Stomach (tissue), 4 donors: ENCODE data around the gene STAT6.

Experiments used
- CTCF ChIP-seq, 7 experiments: fragments of 450-650 bp in 4 of 7; fragments of 200-600 bp in 3 of 7; sonication (generic) in 3 of 7; IDR thresholded peaks; one replicate each; pipeline ENCODE4 v1.5.1; 2016 to 2019; ENCODE audit warnings: antibody characterized with exemption in 7 of 7, control low read depth in 2 of 7, mild to moderate bottlenecking in 1 of 7
- POLR2A ChIP-seq, 4 donors: fragments of 450-650 bp; IDR thresholded peaks; one replicate each; pipeline ENCODE4 v1.6.1; 2016; ENCODE audit warnings: antibody characterized with exemption in 4 of 4, control low read depth in 2 of 4, mild to moderate bottlenecking in 1 of 4, moderate library complexity in 1 of 4
- POLR2AphosphoS5 ChIP-seq, 3 donors: sonication (generic); formaldehyde crosslinking; IDR thresholded peaks; one replicate each; pipeline ENCODE4 v1.6.1; 2016; ENCODE audit warnings: antibody characterized with exemption in 3 of 3

GRCh38 chr12:57139796-57140649 lies 28.9 kb upstream of the STAT6 start:
- TF ChIP-seq POLR2AphosphoS5 (IDR thresholded peaks at IDR 0.05) (no peak), CTCF (IDR thresholded peaks at IDR 0.05) (no peak), POLR2A (IDR thresholded peaks at IDR 0.05) (no peak)
